ENCODE measurements around the gene MAN1A1. TPM values are rescaled to one million over a fixed set of nuclear protein-coding genes. Genes with fewer than 3 reads are reported as not detected.

Gene MAN1A1
- total and polyA plus RNA-seq, 10 donors: 6.0 to 148 (median 93.5) TPM

DNA sequence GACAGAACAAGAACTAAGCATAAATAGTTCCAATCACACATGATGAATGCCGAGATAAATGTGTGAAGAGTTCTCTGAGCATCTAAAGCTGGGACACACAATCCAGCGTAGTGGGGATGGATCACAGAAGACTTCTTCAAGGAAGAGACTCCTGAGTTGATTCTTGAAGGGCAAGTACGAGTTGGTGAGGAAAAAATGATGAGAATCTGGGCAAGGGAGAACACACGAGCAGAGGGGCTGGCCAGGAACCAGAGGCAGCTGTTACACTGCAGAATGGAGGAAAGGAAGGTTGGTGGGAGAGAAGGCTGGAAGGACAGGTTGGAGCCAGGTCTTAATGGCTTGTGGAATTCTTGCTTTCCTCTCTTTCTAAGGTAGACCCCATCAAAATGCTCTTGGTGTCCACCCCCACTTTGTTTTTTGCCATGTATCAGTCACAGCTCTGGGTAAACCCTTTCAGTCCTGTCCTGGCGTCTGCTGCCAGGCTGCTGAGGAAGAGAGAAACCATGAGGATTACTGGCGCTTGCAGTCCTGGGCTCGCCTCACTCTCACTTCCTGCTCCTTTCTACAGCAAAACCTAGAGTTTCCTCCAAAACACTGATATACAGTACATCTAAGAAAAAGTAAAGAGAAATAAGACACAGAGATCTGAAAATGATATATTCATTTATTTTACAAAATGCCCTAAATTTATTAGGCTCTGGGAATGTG, 143.5 kb downstream of the MAN1A1 start:
- H3K27ac ChIP-seq: no peak overlapping the region
- 69 to 77% (median 72%) methylated on average over 7 of the region's 7 CpGs for WGBS, 5 donors

DNA sequence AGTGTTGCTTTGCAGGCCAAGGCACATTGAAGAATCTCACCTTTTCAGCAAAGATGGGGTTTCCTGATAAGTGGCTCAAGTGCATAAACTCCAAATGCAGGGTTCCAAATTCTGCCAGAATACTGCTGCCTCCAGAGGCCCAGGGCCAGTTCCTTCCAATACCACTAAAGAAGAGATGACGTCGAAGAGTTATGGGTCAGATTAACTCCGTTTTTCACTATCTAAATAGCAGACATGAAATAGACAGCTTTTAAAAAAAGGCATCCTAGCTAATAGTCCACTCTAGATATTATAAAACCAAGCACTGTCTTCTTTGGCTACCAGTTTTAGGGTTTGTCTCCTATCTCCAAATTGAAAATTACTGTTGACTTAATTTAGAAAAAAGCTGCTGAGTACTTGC, 144.8 kb downstream of the MAN1A1 start:
- WGBS, 5 donors: 94 to 100% (median 96%) methylated on average over 3 of the region's 3 CpGs
- intact Hi-C loops (cut with DNase I; ENCODE audit: low total_unique reads): no loop called here
- no peak for TF ChIP-seq POLR2AphosphoS5 (IDR thresholded peaks at IDR 0.05)
- TF ChIP-seq POLR2A (IDR thresholded peaks at IDR 0.05): no peak
- Histone ChIP-seq H3K9me3 (no peaks in the 10 kb centered on the region), H3K4me3 (no peak overlapping the region), H3K4me1 (peaks cover 0 to 16% (median 0%) of the 10 kb centered on the region in 6 donors), H3K36me3 (peaks cover 0 to 55% (median 32%) of the 10 kb centered on the region in 6 donors), H3K27ac (no peak overlapping the region), H3K27me3 (replicated peaks in 1 of 7) (no peaks in the 10 kb centered on the region)
- no peak for DNase-seq

More for the DNA sequence above, 143.5 kb downstream of the MAN1A1 start:
- Histone ChIP-seq H3K4me1 (peaks cover 0 to 18% (median 0%) of the 10 kb centered on the region in 6 donors), H3K27me3 (replicated peaks in 1 of 7) (no peaks in the 10 kb centered on the region), H3K9me3 (no peaks in the 10 kb centered on the region), H3K36me3 (peaks cover 0 to 41% (median 22%) of the 10 kb centered on the region in 6 donors), H3K4me3 (no peak overlapping the region)
- intact Hi-C loops (cut with DNase I; ENCODE audit: low total_unique reads): no loop called here
- TF ChIP-seq POLR2A (IDR thresholded peaks at IDR 0.05) (no peak), POLR2AphosphoS5 (IDR thresholded peaks at IDR 0.05) (no peak)
- TF ChIP-seq, protein P1, sequence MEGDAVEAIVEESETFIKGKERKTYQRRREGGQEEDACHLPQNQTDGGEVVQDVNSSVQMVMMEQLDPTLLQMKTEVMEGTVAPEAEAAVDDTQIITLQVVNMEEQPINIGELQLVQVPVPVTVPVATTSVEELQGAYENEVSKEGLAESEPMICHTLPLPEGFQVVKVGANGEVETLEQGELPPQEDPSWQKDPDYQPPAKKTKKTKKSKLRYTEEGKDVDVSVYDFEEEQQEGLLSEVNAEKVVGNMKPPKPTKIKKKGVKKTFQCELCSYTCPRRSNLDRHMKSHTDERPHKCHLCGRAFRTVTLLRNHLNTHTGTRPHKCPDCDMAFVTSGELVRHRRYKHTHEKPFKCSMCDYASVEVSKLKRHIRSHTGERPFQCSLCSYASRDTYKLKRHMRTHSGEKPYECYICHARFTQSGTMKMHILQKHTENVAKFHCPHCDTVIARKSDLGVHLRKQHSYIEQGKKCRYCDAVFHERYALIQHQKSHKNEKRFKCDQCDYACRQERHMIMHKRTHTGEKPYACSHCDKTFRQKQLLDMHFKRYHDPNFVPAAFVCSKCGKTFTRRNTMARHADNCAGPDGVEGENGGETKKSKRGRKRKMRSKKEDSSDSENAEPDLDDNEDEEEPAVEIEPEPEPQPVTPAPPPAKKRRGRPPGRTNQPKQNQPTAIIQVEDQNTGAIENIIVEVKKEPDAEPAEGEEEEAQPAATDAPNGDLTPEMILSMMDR (IDR thresholded peaks at IDR 0.05 in 8 of 11, conservative IDR thresholded peaks at IDR 0.05 in 3 of 11): no peak
- DNase-seq: no peak

DNA sequence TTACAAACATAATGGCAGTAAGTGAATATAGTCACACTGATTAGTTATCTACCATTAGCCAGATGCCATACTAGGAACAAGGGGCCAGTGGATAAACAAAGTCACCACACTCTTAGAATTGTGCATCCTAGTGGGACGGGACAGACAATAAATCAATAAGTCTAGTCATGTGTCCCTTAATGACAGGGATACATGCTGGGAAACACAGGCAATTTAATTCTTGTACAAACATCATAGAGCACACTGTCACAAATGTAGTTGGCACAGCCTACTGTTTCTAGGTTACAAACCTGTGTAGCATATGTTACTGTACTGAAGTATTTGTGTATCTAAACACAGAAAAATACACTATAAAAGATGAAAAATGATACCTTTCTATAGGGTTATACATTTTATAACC, 148.1 kb downstream of the MAN1A1 start:
- no peak for DNase-seq
- intact Hi-C loops (cut with DNase I; ENCODE audit: low total_unique reads): no loop called here

DNA sequence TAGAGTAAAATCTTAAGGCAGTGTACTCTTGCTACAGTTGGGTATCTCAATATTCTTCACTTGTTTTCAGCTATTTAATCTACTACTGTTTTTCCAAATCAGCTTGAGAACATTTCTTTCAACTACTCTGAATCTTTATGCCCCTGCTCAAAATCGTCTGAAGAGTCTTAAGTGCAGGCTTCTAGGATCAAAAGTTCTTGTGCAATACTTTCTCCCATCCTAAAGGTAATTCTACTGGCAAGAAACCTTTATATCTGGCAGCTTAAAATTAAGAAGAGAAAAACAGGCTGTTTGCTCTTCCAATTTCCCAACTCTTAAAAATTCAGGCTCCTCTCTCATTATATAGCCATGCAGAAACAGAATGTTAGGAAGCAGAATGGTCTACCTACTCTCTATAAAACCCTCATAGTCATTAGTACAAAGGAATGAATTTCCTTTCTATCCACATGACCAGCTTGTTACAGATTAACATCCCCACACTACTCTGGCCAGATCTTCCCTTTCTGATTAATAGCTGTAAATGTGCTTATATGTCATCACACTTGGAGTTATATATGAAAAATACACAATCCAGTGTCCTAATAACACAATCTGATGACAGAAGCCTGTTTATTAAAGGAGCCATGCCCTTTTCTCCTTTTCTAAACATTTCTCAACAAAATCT, 148.9 kb downstream of the MAN1A1 start:
- peaks cover 0 to 86% (median 39%) of the 10 kb centered on the region in 6 donors for H3K36me3 ChIP-seq
- TF ChIP-seq POLR2AphosphoS5 (IDR thresholded peaks at IDR 0.05): no peak
- TF ChIP-seq POLR2A (IDR thresholded peaks at IDR 0.05): no peak
- TF ChIP-seq, protein P1 (IDR thresholded peaks at IDR 0.05 in 8 of 11, conservative IDR thresholded peaks at IDR 0.05 in 3 of 11): no peak
- no peak overlapping the region for H3K4me3 ChIP-seq
- no peak for DNase-seq
- WGBS, 5 donors: 77 to 97% (median 87%) methylated on average over 1 of the region's 1 CpG
- H3K9me3 ChIP-seq: no peaks in the 10 kb centered on the region
- H3K27me3 ChIP-seq (replicated peaks in 1 of 7): no peaks in the 10 kb centered on the region
- H3K4me1 ChIP-seq: no peaks in the 10 kb centered on the region
- intact Hi-C loops (cut with DNase I; ENCODE audit: low total_unique reads): no loop called here
- H3K27ac ChIP-seq: no peak overlapping the region

More for the DNA sequence above, 148.1 kb downstream of the MAN1A1 start:
- no peaks in the 10 kb centered on the region for H3K9me3 ChIP-seq
- no peaks in the 10 kb centered on the region for H3K27me3 ChIP-seq (replicated peaks in 1 of 7)
- no peak overlapping the region for H3K4me3 ChIP-seq
- no peak overlapping the region for H3K27ac ChIP-seq
- 91 to 100% (median 97%) methylated on average over 1 of the region's 1 CpG for WGBS, 5 donors
- TF ChIP-seq, protein P1 (IDR thresholded peaks at IDR 0.05 in 8 of 11, conservative IDR thresholded peaks at IDR 0.05 in 3 of 11): no peak
- TF ChIP-seq POLR2AphosphoS5 (IDR thresholded peaks at IDR 0.05): no peak
- TF ChIP-seq POLR2A (IDR thresholded peaks at IDR 0.05): no peak
- peaks cover 0 to 6% (median 0%) of the 10 kb centered on the region in 6 donors for H3K4me1 ChIP-seq
- H3K36me3 ChIP-seq: peaks cover 0 to 81% (median 35%) of the 10 kb centered on the region in 6 donors

All from spleen (tissue), 11 donors.